Measurements from ENCODE around the gene CATSPERZ. TPM values are rescaled to one million over a fixed set of nuclear protein-coding genes. Genes with fewer than 3 reads are reported as not detected.

The CATSPERZ gene
- 0.25 TPM in 1 of 2 replicates, not detected in the other for total RNA-seq

- DNase-seq (ENCODE audit: low read depth in 2 of 2) = no peak
Observed at GRCh38 chr11:64299847-64300648, at the start of gene CATSPERZ. CATSPERZ (plus strand) TSS chr11:64300358; CDS start chr11:64300411, 53 bp downstream.

- DNase-seq (ENCODE audit: low read depth in 2 of 2) = no peak
Observed at GRCh38 chr11:64250415-64251015, 49.6 kb upstream of the CATSPERZ start.

GRCh38 chr11:64251016-64251752, 49.0 kb upstream of the CATSPERZ start, which contains the start of gene PLCB3:
PLCB3 (plus strand) TSS chr11:64251530; CDS start chr11:64251650, 120 bp downstream.
- DNase-seq (ENCODE audit: low read depth in 2 of 2) = peak in 1 of 2 donors; percentile 54

GRCh38 chr11:64251753-64252002, 48.5 kb upstream of the CATSPERZ start:
- DNase-seq (ENCODE audit: low read depth in 2 of 2) = no peak

GRCh38 chr11:64252003-64252872, 47.9 kb upstream of the CATSPERZ start:
- no peak for DNase-seq (ENCODE audit: low read depth in 2 of 2)

GRCh38 chr11:64253043-64253442, 47.1 kb upstream of the CATSPERZ start:
- DNase-seq (ENCODE audit: low read depth in 2 of 2) = no peak

- no peak for DNase-seq (ENCODE audit: low read depth in 2 of 2)
Observed at GRCh38 chr11:64253481-64253880, 46.7 kb upstream of the CATSPERZ start.

- no peak for DNase-seq (ENCODE audit: low read depth in 2 of 2)
Observed at GRCh38 chr11:64254326-64254725, 45.8 kb upstream of the CATSPERZ start.

- DNase-seq (ENCODE audit: low read depth in 2 of 2) = no peak
Observed at GRCh38 chr11:64255135-64256128, 44.7 kb upstream of the CATSPERZ start.

GRCh38 chr11:64256300-64256699, 43.9 kb upstream of the CATSPERZ start:
- no peak for DNase-seq (ENCODE audit: low read depth in 2 of 2)

GRCh38 chr11:64258356-64258755, 41.8 kb upstream of the CATSPERZ start:
- no peak for DNase-seq (ENCODE audit: low read depth in 2 of 2)

GRCh38 chr11:64258946-64259532, 41.1 kb upstream of the CATSPERZ start:
- no peak for DNase-seq (ENCODE audit: low read depth in 2 of 2)

- DNase-seq (ENCODE audit: low read depth in 2 of 2) = no peak
Observed at GRCh38 chr11:64259533-64260067, 40.6 kb upstream of the CATSPERZ start.

- DNase-seq (ENCODE audit: low read depth in 2 of 2) = no peak
Observed at GRCh38 chr11:64260147-64260708, 39.9 kb upstream of the CATSPERZ start.

- DNase-seq (ENCODE audit: low read depth in 2 of 2) = no peak
Observed at GRCh38 chr11:64261556-64262080, 38.5 kb upstream of the CATSPERZ start.

GRCh38 chr11:64262271-64263002, 37.7 kb upstream of the CATSPERZ start:
- DNase-seq (ENCODE audit: low read depth in 2 of 2) = no peak

GRCh38 chr11:64263021-64263946, 36.9 kb upstream of the CATSPERZ start:
- peak in 1 of 2 donors; percentile 88 for DNase-seq (ENCODE audit: low read depth in 2 of 2)

Measured in dermis microvascular lymphatic vessel endothelial cell (primary cell).